Activated CD4-positive, CD25-positive, alpha-beta regulatory T cell treated with anti-CD3 and anti-CD28 coated beads, Interleukin-2, amount 50 U/mL, for 16 hours (primary cell): Measurements from ENCODE around the gene C6orf62.
"Not testable (repeated sequence)": the region's sequence is repeated elsewhere in the genome, so short reads cannot be mapped to it uniquely, and the experiment has no call there.

Experiments used
- DNase-seq: peaks from one replicate; pipeline ENCODE4 v3.0.0-alpha.2; 2020; ENCODE audit warnings: low read depth, low spot score

Gene C6orf62

GRCh38 chr6:24668066-24668996 lies 50.6 kb downstream of the C6orf62 start:
- not testable (repeated sequence) for DNase-seq

- DNase-seq = no peak
Observed at GRCh38 chr6:24667378-24667803, 51.6 kb downstream of the C6orf62 start.

GRCh38 chr6:24666641-24667377 lies 52.1 kb downstream of the C6orf62 start, which contains the start of the genes ACOT13 and TDP2:
ACOT13 (plus strand) TSS chr6:24667077; CDS start chr6:24667264, 187 bp downstream.
TDP2 (minus strand) TSS chr6:24666899; CDS start chr6:24666862, 37 bp downstream.
- DNase-seq = peak; percentile 93

GRCh38 chr6:24666097-24666640 lies 52.8 kb downstream of the C6orf62 start:
- no peak for DNase-seq

- DNase-seq = no peak
Observed at GRCh38 chr6:24664046-24664987, 54.6 kb downstream of the C6orf62 start.

- no peak for DNase-seq
Observed at GRCh38 chr6:24663189-24663588, 55.8 kb downstream of the C6orf62 start.

GRCh38 chr6:24662236-24662635 lies 56.7 kb downstream of the C6orf62 start:
- DNase-seq = no peak

- not testable (repeated sequence) for DNase-seq
Observed at GRCh38 chr6:24661759-24662158, 57.2 kb downstream of the C6orf62 start.

GRCh38 chr6:24660105-24660504 lies 58.8 kb downstream of the C6orf62 start:
- no peak for DNase-seq

GRCh38 chr6:24659561-24659960 lies 59.4 kb downstream of the C6orf62 start:
- no peak for DNase-seq

- DNase-seq = no peak
Observed at GRCh38 chr6:24658573-24659560, 60.1 kb downstream of the C6orf62 start.

- DNase-seq = no peak
Observed at GRCh38 chr6:24655215-24655614, 63.7 kb downstream of the C6orf62 start.
